Parathyroid adenoma (tissue), 2 donors: ENCODE results near the gene FBLN5.

Experiments used
- H2AFZ ChIP-seq: fragments of 300-600 bp; sonication (generic); one replicate; pipeline ENCODE4 v1.7.0; 2017; ENCODE audit warnings: antibody characterized with exemption, mild to moderate bottlenecking
- H3K27ac ChIP-seq: fragments of 300-600 bp; sonication (generic); one replicate; pipeline ENCODE4 v1.7.0; 2017
- H3K27me3 ChIP-seq: fragments of 300-600 bp; sonication (generic); one replicate; pipeline ENCODE4 v1.7.0; 2017; ENCODE audit warnings: low read length; ENCODE audit not compliant: control insufficient read depth, insufficient read depth
- H3K36me3 ChIP-seq: fragments of 300-600 bp; sonication (generic); one replicate; pipeline ENCODE4 v1.7.0; 2017; ENCODE audit warnings: low read length; ENCODE audit not compliant: control insufficient read depth, insufficient read depth
- H3K4me1 ChIP-seq: fragments of 300-600 bp; sonication (generic); one replicate; pipeline ENCODE4 v1.7.0; 2017; ENCODE audit warnings: control low read depth
- H3K4me2 ChIP-seq: fragments of 300-600 bp; sonication (generic); one replicate; pipeline ENCODE4 v1.7.0; 2017; ENCODE audit warnings: low read length
- H3K4me3 ChIP-seq: fragments of 300-600 bp; sonication (generic); one replicate; pipeline ENCODE4 v1.7.0; 2017; ENCODE audit warnings: low read depth, low read length
- H3K79me2 ChIP-seq: fragments of 300-600 bp; sonication (generic); one replicate; pipeline ENCODE4 v1.7.0; 2017; ENCODE audit warnings: control low read depth
- H3K9ac ChIP-seq: fragments of 300-600 bp; sonication (generic); one replicate; pipeline ENCODE4 v1.7.0; 2017; ENCODE audit warnings: mild to moderate bottlenecking
- H3K9me3 ChIP-seq: fragments of 300-600 bp; sonication (generic); one replicate; pipeline ENCODE4 v1.7.0; 2017; ENCODE audit warnings: low read length; ENCODE audit not compliant: control insufficient read depth
- CTCF ChIP-seq: fragments of 300-600 bp; sonication (generic); IDR thresholded peaks from one replicate; pipeline ENCODE4 v1.7.0; 2017; ENCODE audit warnings: antibody characterized with exemption, mild to moderate bottlenecking
- donor health status: primary hyperparathyroidism.

Gene FBLN5

GRCh38 chr14:91912035-91912434 lies 35.5 kb downstream of the FBLN5 start:
- Histone ChIP-seq H3K9me3 (no peaks in the 10 kb centered on the region), H3K36me3 (no peaks in the 10 kb centered on the region), H3K79me2 (peaks cover 3% of the 10 kb centered on the region), H3K4me2 (no peak overlapping the region), H3K27ac (no peak overlapping the region), H2AFZ (peak overlapping the region; percentile 16), H3K4me1 (no peaks in the 10 kb centered on the region), H3K4me3 (no peak overlapping the region), H3K27me3 (no peaks in the 10 kb centered on the region), H3K9ac (no peak overlapping the region)
- no peak for TF ChIP-seq CTCF

- Histone ChIP-seq H3K79me2 (peaks cover 3% of the 10 kb centered on the region), H3K4me1 (no peaks in the 10 kb centered on the region), H2AFZ (peak overlapping the region; percentile 16), H3K27ac (no peak overlapping the region), H3K9ac (no peak overlapping the region), H3K4me2 (no peak overlapping the region), H3K36me3 (no peaks in the 10 kb centered on the region), H3K27me3 (no peaks in the 10 kb centered on the region), H3K4me3 (no peak overlapping the region), H3K9me3 (no peaks in the 10 kb centered on the region)
- peak; percentile 50 for TF ChIP-seq CTCF
Measured at GRCh38 chr14:91911474-91912032, 35.9 kb downstream of the FBLN5 start.

DNA sequence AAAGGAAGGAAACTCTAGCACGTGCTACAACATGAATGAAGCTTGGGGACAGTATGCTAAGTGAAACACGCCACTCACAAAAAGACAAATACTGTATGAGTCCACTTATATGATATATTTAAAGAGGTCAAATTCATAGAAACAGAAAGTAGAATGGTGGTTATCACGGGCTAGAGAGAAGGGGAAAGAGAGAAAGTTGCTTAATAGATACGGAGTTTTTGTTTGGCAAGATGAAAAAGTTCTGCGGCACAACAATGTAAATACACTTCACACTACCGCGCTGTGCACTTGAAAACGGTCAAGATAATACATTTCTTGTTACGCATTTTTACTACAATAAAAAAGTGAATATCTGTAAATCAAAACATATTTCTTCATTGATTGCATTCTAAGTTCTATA lies 37.3 kb downstream of the FBLN5 start:
- Histone ChIP-seq H3K9me3 (no peaks in the 10 kb centered on the region), H3K27me3 (no peaks in the 10 kb centered on the region), H3K36me3 (no peaks in the 10 kb centered on the region), H3K9ac (no peak overlapping the region), H3K4me3 (no peak overlapping the region), H3K4me2 (no peak overlapping the region), H2AFZ (no peak overlapping the region), H3K4me1 (no peaks in the 10 kb centered on the region), H3K27ac (no peak overlapping the region), H3K79me2 (peaks cover 3% of the 10 kb centered on the region)
- no peak for TF ChIP-seq CTCF

DNA sequence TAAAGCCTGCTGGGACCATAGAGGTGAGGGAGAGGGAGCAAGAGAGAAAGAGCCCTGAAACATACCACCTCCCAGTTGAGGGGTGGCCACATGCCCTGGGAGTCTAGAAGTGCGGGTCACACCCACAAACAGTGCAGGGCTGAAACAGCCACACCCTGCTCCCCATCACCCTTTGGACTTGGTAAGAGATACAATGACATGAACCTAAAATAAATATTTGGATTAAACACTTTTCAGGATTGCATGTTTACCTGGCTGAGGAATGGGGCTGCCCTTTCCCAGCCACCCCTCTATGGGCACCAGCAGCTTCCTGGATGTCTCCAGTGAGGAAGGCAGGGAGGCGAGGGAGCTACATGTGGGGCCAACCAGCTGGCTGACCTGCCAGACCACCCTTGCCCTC lies 41.1 kb downstream of the FBLN5 start:
- H3K9ac ChIP-seq, result no peak overlapping the region
- no peak overlapping the region for H3K4me2 ChIP-seq
- no peak overlapping the region for H3K4me3 ChIP-seq
- no peak overlapping the region for H2AFZ ChIP-seq
- no peak for TF ChIP-seq CTCF
- no peaks in the 10 kb centered on the region for H3K79me2 ChIP-seq
- H3K27me3 ChIP-seq, result no peaks in the 10 kb centered on the region
- H3K9me3 ChIP-seq, result no peaks in the 10 kb centered on the region
- H3K27ac ChIP-seq, result no peak overlapping the region
- H3K36me3 ChIP-seq, result no peaks in the 10 kb centered on the region
- H3K4me1 ChIP-seq, result no peaks in the 10 kb centered on the region

- no peak overlapping the region for H3K27ac ChIP-seq
- no peaks in the 10 kb centered on the region for H3K79me2 ChIP-seq
- TF ChIP-seq CTCF, result no peak
- no peaks in the 10 kb centered on the region for H3K4me1 ChIP-seq
- H3K27me3 ChIP-seq, result no peaks in the 10 kb centered on the region
- no peak overlapping the region for H3K4me2 ChIP-seq
- H2AFZ ChIP-seq, result no peak overlapping the region
- no peaks in the 10 kb centered on the region for H3K36me3 ChIP-seq
- H3K9me3 ChIP-seq, result no peaks in the 10 kb centered on the region
- no peak overlapping the region for H3K9ac ChIP-seq
- no peak overlapping the region for H3K4me3 ChIP-seq
Measured at GRCh38 chr14:91904956-91905645, 42.4 kb downstream of the FBLN5 start.
